SK-N-SH treated with all-trans-retinoic acid at 6 μM for 48 hours (cell line): Measurements from ENCODE around the gene SEC61A2.
"Not testable (repeated sequence)": the region's sequence is repeated elsewhere in the genome, so short reads cannot be mapped to it uniquely, and the experiment has no call there.

Experiments used
- ATAC-seq: fragments of 200-7000 bp; cut with Tn5 transposase; 3 replicates; pipeline ENCODE4 v1.9.1; 2020; ENCODE audit warnings: mild to moderate bottlenecking, moderate library complexity
- ARNTL ChIP-seq: fragments of 450-650 bp; formaldehyde crosslinking; IDR thresholded peaks from 2 replicates; pipeline ENCODE4 v1.5.0; 2020; ENCODE audit warnings: low read depth, mild to moderate bottlenecking, moderate library complexity, borderline replicate concordance
- BACH2 ChIP-seq: fragments of 250-450 bp; sonication (Bioruptor Pico); IDR thresholded peaks from 2 replicates; pipeline ENCODE4 v1.9.0; 2021; ENCODE audit warnings: mild to moderate bottlenecking, borderline replicate concordance
- CSDC2 ChIP-seq: fragments of 250-450 bp; sonication (Bioruptor Pico); IDR thresholded peaks from 2 replicates; pipeline ENCODE4 v1.5.0; 2020; ENCODE audit warnings: mild to moderate bottlenecking, moderate library complexity
- ESRRG ChIP-seq: fragments of 250-450 bp; sonication (Bioruptor Pico); IDR thresholded peaks from 2 replicates; pipeline ENCODE4 v1.6.1; 2021; ENCODE audit warnings: mild to moderate bottlenecking
- GLIS3 ChIP-seq: fragments of 250-450 bp; sonication (Bioruptor Pico); IDR thresholded peaks from 2 replicates; pipeline ENCODE4 v1.5.0; 2020; ENCODE audit warnings: mild to moderate bottlenecking, moderate library complexity
- ISL1 ChIP-seq: fragments of 250-450 bp; sonication (Bioruptor Pico); IDR thresholded peaks from 2 replicates; pipeline ENCODE4 v2.1.2; 2022; ENCODE audit warnings: mild to moderate bottlenecking, moderate library complexity
- OSR1 ChIP-seq: fragments of 250-450 bp; sonication (Bioruptor Pico); IDR thresholded peaks from 2 replicates; pipeline ENCODE4 v1.8.0; 2022; ENCODE audit warnings: moderate library complexity, mild to moderate bottlenecking, inconsistent platforms
- PPARA ChIP-seq: fragments of 250-450 bp; sonication (Bioruptor Pico); IDR thresholded peaks from 2 replicates; pipeline ENCODE4 v1.5.0; 2020; ENCODE audit warnings: mild to moderate bottlenecking, borderline replicate concordance
- RARB ChIP-seq: fragments of 250-450 bp; sonication (Bioruptor Pico); IDR thresholded peaks from 2 replicates; pipeline ENCODE4 v1.8.0; 2021; ENCODE audit warnings: mild to moderate bottlenecking, moderate library complexity
- SNAI2 ChIP-seq: fragments of 250-450 bp; sonication (Bioruptor Pico); IDR thresholded peaks from 2 replicates; pipeline ENCODE4 v1.5.0; 2020; ENCODE audit warnings: mild to moderate bottlenecking, moderate library complexity
- TOX ChIP-seq: fragments of 250-450 bp; sonication (Bioruptor Pico); IDR thresholded peaks from 2 replicates; pipeline ENCODE4 v1.8.0; 2021; ENCODE audit warnings: mild to moderate bottlenecking, moderate library complexity, borderline replicate concordance
- ZC3H10 ChIP-seq: fragments of 250-450 bp; sonication (Bioruptor Pico); IDR thresholded peaks from 2 replicates; pipeline ENCODE4 v1.5.1; 2021; ENCODE audit warnings: mild to moderate bottlenecking, moderate library complexity
- ZFP30 ChIP-seq: fragments of 450-650 bp; formaldehyde crosslinking; IDR thresholded peaks from 2 replicates; pipeline ENCODE4 v1.5.0; 2022; ENCODE audit warnings: mild to moderate bottlenecking, moderate library complexity
- ZNF565 ChIP-seq: fragments of 450-650 bp; formaldehyde crosslinking; conservative IDR thresholded peaks from 2 replicates; pipeline ENCODE4 v1.5.0; 2020; ENCODE audit warnings: low read depth, mild to moderate bottlenecking, moderate library complexity
- ZNF70 ChIP-seq: fragments of 450-650 bp; formaldehyde crosslinking; IDR thresholded peaks from 2 replicates; pipeline ENCODE4 v1.5.0; 2020; ENCODE audit warnings: mild to moderate bottlenecking, moderate library complexity
- ZNF8 ChIP-seq: fragments of 450-650 bp; formaldehyde crosslinking; IDR thresholded peaks from 2 replicates; pipeline ENCODE4 v1.5.0; 2020; ENCODE audit warnings: mild to moderate bottlenecking, moderate library complexity
- TF ChIP-seq, protein P1 (sequence below): fragments of 250-450 bp; sonication (Bioruptor Pico); IDR thresholded peaks from 2 replicates; pipeline ENCODE4 v1.5.1; 2020; ENCODE audit warnings: low read depth, mild to moderate bottlenecking, moderate library complexity
- TF ChIP-seq, protein P2 (sequence below): fragments of 250-450 bp; sonication (Bioruptor Pico); IDR thresholded peaks from 2 replicates; pipeline ENCODE4 v1.5.1; 2021; ENCODE audit warnings: mild to moderate bottlenecking, moderate library complexity
- TF ChIP-seq, protein P3 (sequence below): fragments of 250-450 bp; sonication (Bioruptor Pico); IDR thresholded peaks from 2 replicates; pipeline ENCODE4 v1.5.0; 2020; ENCODE audit warnings: mild to moderate bottlenecking, moderate library complexity
- TF ChIP-seq, protein P4 (sequence below): fragments of 250-450 bp; sonication (Bioruptor Pico); IDR thresholded peaks from 2 replicates; pipeline ENCODE4 v1.8.0; 2021; ENCODE audit warnings: low read depth, mild to moderate bottlenecking, moderate library complexity, borderline replicate concordance
- TF ChIP-seq, protein P5 (sequence below): fragments of 250-450 bp; sonication (Bioruptor Pico); IDR thresholded peaks from 2 replicates; pipeline ENCODE4 v1.8.0; 2020; ENCODE audit warnings: mild to moderate bottlenecking, moderate library complexity, borderline replicate concordance

The SEC61A2 gene

DNA sequence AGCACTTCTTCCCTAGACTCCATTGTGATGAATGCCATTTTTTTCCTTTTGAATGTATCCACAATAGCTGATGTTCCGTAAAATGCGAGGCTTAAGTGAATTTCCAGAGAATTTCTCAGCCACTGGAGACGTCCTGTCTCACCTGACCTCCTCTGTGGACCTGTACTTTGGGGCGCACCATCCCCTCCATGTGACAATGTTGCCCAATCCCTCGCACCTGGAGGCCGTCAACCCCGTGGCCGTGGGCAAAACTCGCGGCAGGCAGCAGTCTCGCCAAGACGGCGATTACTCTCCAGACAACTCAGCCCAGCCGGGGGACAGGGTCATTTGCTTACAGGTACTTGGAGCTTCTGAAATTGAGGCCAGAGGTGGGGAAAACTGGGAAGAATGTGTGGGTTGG lies 40.6 kb upstream of the SEC61A2 start:
- TF ChIP-seq ZNF8 (CRISPR knock-in tag) = no peak

DNA sequence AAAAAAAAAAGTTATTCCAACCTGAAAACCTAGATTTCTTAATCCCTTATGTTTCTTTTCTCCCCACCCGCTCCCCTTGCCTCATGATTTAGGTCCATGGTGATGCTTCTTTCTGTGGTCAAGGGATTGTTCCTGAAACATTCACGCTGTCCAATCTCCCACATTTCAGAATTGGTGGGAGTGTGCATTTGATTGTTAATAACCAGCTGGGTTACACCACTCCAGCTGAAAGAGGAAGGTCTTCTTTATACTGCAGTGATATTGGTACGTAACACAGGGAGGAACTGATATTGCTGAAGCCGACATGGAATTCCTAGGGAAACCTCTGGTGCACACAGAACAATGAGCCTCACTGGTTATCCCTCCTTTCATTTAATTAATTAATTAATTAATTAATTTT lies 38.1 kb upstream of the SEC61A2 start:
- no peak for ATAC-seq
- TF ChIP-seq PPARA (no peak), ZNF70 (CRISPR knock-in tag) (no peak), OSR1 (CRISPR knock-in tag) (no peak), CSDC2 (no peak), BACH2 (CRISPR knock-in tag) (no peak), ZC3H10 (no peak), ARNTL (no peak), TOX (no peak), ISL1 (CRISPR knock-in tag) (no peak), RARB (CRISPR knock-in tag) (no peak), ZNF565 (CRISPR knock-in tag) (no peak), ESRRG (CRISPR knock-in tag) (no peak), SNAI2 (CRISPR knock-in tag) (no peak), GLIS3 (CRISPR knock-in tag) (no peak)
- TF ChIP-seq, protein P1, sequence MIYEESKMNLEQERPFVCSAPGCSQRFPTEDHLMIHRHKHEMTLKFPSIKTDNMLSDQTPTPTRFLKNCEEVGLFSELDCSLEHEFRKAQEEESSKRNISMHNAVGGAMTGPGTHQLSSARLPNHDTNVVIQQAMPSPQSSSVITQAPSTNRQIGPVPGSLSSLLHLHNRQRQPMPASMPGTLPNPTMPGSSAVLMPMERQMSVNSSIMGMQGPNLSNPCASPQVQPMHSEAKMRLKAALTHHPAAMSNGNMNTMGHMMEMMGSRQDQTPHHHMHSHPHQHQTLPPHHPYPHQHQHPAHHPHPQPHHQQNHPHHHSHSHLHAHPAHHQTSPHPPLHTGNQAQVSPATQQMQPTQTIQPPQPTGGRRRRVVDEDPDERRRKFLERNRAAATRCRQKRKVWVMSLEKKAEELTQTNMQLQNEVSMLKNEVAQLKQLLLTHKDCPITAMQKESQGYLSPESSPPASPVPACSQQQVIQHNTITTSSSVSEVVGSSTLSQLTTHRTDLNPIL (CRISPR knock-in tag) = no peak
- TF ChIP-seq, protein P2, sequence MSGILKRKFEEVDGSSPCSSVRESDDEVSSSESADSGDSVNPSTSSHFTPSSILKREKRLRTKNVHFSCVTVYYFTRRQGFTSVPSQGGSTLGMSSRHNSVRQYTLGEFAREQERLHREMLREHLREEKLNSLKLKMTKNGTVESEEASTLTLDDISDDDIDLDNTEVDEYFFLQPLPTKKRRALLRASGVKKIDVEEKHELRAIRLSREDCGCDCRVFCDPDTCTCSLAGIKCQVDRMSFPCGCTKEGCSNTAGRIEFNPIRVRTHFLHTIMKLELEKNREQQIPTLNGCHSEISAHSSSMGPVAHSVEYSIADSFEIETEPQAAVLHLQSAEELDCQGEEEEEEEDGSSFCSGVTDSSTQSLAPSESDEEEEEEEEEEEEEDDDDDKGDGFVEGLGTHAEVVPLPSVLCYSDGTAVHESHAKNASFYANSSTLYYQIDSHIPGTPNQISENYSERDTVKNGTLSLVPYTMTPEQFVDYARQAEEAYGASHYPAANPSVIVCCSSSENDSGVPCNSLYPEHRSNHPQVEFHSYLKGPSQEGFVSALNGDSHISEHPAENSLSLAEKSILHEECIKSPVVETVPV (CRISPR knock-in tag) = no peak
- TF ChIP-seq, protein P3, sequence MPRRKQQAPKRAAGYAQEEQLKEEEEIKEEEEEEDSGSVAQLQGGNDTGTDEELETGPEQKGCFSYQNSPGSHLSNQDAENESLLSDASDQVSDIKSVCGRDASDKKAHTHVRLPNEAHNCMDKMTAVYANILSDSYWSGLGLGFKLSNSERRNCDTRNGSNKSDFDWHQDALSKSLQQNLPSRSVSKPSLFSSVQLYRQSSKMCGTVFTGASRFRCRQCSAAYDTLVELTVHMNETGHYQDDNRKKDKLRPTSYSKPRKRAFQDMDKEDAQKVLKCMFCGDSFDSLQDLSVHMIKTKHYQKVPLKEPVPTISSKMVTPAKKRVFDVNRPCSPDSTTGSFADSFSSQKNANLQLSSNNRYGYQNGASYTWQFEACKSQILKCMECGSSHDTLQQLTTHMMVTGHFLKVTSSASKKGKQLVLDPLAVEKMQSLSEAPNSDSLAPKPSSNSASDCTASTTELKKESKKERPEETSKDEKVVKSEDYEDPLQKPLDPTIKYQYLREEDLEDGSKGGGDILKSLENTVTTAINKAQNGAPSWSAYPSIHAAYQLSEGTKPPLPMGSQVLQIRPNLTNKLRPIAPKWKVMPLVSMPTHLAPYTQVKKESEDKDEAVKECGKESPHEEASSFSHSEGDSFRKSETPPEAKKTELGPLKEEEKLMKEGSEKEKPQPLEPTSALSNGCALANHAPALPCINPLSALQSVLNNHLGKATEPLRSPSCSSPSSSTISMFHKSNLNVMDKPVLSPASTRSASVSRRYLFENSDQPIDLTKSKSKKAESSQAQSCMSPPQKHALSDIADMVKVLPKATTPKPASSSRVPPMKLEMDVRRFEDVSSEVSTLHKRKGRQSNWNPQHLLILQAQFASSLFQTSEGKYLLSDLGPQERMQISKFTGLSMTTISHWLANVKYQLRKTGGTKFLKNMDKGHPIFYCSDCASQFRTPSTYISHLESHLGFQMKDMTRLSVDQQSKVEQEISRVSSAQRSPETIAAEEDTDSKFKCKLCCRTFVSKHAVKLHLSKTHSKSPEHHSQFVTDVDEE (CRISPR knock-in tag) = no peak
- TF ChIP-seq, protein P4, sequence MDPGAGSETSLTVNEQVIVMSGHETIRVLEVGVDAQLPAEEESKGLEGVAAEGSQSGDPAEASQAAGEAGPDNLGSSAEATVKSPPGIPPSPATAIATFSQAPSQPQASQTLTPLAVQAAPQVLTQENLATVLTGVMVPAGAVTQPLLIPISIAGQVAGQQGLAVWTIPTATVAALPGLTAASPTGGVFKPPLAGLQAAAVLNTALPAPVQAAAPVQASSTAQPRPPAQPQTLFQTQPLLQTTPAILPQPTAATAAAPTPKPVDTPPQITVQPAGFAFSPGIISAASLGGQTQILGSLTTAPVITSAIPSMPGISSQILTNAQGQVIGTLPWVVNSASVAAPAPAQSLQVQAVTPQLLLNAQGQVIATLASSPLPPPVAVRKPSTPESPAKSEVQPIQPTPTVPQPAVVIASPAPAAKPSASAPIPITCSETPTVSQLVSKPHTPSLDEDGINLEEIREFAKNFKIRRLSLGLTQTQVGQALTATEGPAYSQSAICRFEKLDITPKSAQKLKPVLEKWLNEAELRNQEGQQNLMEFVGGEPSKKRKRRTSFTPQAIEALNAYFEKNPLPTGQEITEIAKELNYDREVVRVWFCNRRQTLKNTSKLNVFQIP (CRISPR knock-in tag) = no peak
- TF ChIP-seq, protein P5, sequence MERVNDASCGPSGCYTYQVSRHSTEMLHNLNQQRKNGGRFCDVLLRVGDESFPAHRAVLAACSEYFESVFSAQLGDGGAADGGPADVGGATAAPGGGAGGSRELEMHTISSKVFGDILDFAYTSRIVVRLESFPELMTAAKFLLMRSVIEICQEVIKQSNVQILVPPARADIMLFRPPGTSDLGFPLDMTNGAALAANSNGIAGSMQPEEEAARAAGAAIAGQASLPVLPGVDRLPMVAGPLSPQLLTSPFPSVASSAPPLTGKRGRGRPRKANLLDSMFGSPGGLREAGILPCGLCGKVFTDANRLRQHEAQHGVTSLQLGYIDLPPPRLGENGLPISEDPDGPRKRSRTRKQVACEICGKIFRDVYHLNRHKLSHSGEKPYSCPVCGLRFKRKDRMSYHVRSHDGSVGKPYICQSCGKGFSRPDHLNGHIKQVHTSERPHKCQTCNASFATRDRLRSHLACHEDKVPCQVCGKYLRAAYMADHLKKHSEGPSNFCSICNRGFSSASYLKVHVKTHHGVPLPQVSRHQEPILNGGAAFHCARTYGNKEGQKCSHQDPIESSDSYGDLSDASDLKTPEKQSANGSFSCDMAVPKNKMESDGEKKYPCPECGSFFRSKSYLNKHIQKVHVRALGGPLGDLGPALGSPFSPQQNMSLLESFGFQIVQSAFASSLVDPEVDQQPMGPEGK (CRISPR knock-in tag) = no peak

More for the DNA sequence above, 40.6 kb upstream of the SEC61A2 start:
- no peak for ATAC-seq

DNA sequence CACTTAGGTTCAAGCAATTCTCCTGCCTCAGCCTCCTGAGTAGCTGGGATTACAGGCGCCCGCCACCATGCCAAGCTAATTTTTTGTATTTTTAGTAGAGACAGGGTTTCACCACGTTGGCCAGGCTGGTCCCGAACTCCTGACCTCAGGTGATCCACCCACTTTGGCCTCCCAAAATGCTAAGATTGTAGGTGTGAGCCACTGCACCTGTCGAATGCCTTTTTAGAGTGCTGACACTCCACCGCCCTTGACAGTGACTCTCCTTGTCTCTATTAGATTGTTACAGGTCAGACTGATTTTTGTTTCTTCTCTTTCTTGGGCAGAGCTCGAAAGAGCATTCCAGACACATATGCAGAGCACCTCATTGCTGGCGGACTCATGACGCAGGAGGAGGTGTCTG lies 32.1 kb upstream of the SEC61A2 start:
- not testable (repeated sequence) for ATAC-seq

DNA sequence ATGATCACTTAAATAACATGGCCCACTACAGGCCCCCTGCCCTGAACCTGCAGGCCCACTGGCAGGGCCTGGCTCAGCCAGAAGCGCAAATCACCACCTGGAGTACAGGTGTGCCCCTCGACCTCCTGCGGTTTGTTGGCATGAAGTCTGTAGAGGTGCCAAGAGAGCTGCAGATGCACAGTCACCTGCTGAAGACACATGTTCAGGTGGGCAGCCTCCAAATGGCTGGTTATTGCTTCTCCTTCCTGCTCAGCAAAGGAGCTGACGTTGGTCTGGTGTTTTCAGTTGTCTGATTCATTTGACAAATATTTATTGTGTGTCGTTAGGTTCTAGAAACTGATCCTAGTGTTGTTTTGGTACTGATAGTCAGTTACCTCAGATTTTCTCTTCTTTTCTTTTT lies 31.7 kb upstream of the SEC61A2 start:
- TF ChIP-seq ZC3H10 (no peak), GLIS3 (CRISPR knock-in tag) (no peak), TOX (no peak), RARB (CRISPR knock-in tag) (no peak), ZFP30 (no peak), SNAI2 (CRISPR knock-in tag) (no peak)
- TF ChIP-seq, protein P5 (CRISPR knock-in tag) = no peak
- TF ChIP-seq, protein P2 (CRISPR knock-in tag) = no peak
- ATAC-seq = no peak
